ENCODE results near the gene OXNAD1. TPM values are rescaled to one million over a fixed set of nuclear protein-coding genes. Genes with fewer than 3 reads are reported as not detected.

OXNAD1 gene
- total and polyA plus RNA-seq, 2 of the 13 experiments (the other 11 are each of a cell fraction or from before 2014, with no cell fraction given): 9.9 to 18.8 TPM

DNA sequence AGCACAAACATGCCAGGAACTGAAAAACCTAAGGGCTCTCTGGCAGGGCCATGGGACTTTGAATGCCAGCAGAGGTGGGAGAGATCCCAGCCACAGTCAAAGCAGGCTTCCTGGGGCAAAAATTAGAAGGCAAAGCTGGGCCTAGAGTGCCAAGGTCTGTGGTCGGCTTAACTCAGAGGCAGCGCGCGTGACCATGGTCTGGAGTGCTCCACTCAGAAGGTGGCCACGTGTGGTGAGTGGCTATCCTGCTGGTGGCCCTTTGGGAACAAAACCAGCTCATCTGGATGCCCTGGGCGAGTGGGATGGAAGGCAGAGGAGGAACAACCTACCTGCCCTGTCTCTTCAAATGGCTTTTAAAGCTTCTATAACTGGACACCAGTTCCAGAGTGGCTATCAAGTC, 63.1 kb downstream of the OXNAD1 start:
- H3K36me3 ChIP-seq (replicated peaks in 1 of 2; ENCODE audit: control insufficient read depth in 1 of 2, insufficient read depth in 2 of 2, low read length in 2 of 2): peaks cover 0 to 4% of the 10 kb centered on the region in 2 experiments; a peak in 2 of 5 replicates
- no peak overlapping the region for H3K4me2 ChIP-seq (ENCODE audit: low read depth, low read length)
- POLR2A ChIA-PET: no interaction called here
- no peak overlapping the region for H3K4me3 ChIP-seq (replicated peaks in 1 of 3; ENCODE audit: insufficient read depth in 1 of 3, low read depth in 2 of 3, low read length in 3 of 3)
- CTCF ChIA-PET (ENCODE audit: low intra/inter-chr PET ratio, low total read pairs): no interaction called here
- TF ChIP-seq ZNF773 (CRISPR knock-in tag; IDR thresholded peaks at IDR 0.05; ENCODE audit: borderline replicate concordance) (no peak), HES4 (CRISPR knock-in tag; IDR thresholded peaks at IDR 0.05; ENCODE audit: borderline replicate concordance) (no peak), ZMYM4 (CRISPR knock-in tag; IDR thresholded peaks at IDR 0.05) (no peak), SRSF9 (IDR thresholded peaks at IDR 0.05; ENCODE audit: borderline replicate concordance, insufficient read depth, low read depth, low read length, poor library complexity, severe bottlenecking) (no peak), RARA (CRISPR knock-in tag; IDR thresholded peaks at IDR 0.05) (no peak), ZNF510 (CRISPR knock-in tag; IDR thresholded peaks at IDR 0.05; ENCODE audit: low read depth) (no peak), NCOA1 (CRISPR knock-in tag; IDR thresholded peaks at IDR 0.05) (no peak)
- TF ChIP-seq, protein P1, sequence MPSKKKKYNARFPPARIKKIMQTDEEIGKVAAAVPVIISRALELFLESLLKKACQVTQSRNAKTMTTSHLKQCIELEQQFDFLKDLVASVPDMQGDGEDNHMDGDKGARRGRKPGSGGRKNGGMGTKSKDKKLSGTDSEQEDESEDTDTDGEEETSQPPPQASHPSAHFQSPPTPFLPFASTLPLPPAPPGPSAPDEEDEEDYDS (CRISPR knock-in tag; IDR thresholded peaks at IDR 0.05): no peak
- TF ChIP-seq, protein P2, sequence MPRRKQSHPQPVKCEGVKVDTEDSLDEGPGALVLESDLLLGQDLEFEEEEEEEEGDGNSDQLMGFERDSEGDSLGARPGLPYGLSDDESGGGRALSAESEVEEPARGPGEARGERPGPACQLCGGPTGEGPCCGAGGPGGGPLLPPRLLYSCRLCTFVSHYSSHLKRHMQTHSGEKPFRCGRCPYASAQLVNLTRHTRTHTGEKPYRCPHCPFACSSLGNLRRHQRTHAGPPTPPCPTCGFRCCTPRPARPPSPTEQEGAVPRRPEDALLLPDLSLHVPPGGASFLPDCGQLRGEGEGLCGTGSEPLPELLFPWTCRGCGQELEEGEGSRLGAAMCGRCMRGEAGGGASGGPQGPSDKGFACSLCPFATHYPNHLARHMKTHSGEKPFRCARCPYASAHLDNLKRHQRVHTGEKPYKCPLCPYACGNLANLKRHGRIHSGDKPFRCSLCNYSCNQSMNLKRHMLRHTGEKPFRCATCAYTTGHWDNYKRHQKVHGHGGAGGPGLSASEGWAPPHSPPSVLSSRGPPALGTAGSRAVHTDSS (CRISPR knock-in tag; conservative IDR thresholded peaks at IDR 0.05): no peak
- H3K27me3 ChIP-seq (ENCODE audit: control insufficient read depth in 1 of 2, insufficient read depth in 2 of 2, low read length in 2 of 2): no peaks in the 10 kb centered on the region
- peaks cover 69% of the 10 kb centered on the region for H3K4me1 ChIP-seq (ENCODE audit: insufficient read depth, low read length)
- intact Hi-C loops (cut with micrococcal nuclease; ENCODE audit: unreplicated experiment): no loop called here
- FAIRE-seq (no peak), ATAC-seq (no peak), DNase-seq (ENCODE audit: low spot score) (no peak)
- H4K20me1 ChIP-seq (ENCODE audit: insufficient read depth, low read length): no peaks in the 10 kb centered on the region
- H3K9ac ChIP-seq (ENCODE audit: insufficient read depth, low read depth, low read length): no peak overlapping the region
- H3K79me2 ChIP-seq (ENCODE audit: insufficient read depth, low read length): no peaks in the 10 kb centered on the region
- H3K27ac ChIP-seq (ENCODE audit: extremely low read length, insufficient read depth, low read length): no peak overlapping the region
- WGBS (ENCODE audit: low lambda C conversion rate): 100% methylated on average over 5 of the region's 6 CpGs
- in situ Hi-C loops (cut with HindIII; ENCODE audit: extremely low pct_ligation_motif_present, low pct_unique_long_range_greater_than_20kb): no loop called here
- BruUV-seq (replicated peaks): no TSS peak
- peaks cover 10% of the 10 kb centered on the region for H3K9me3 ChIP-seq (ENCODE audit: low read length)
- no peak overlapping the region for H2AFZ ChIP-seq (ENCODE audit: low read length)

All from HepG2 (cell line).